Esophagus muscularis mucosa (tissue), 4 donors: ENCODE results near the gene PLEK.

Experiments used
- EP300 ChIP-seq: sonication (generic); formaldehyde crosslinking; IDR thresholded peaks from one replicate; pipeline ENCODE4 v1.6.1; 2017; ENCODE audit warnings: antibody characterized with exemption
- POLR2A ChIP-seq: fragments of 450-650 bp; IDR thresholded peaks from one replicate; pipeline ENCODE4 v1.6.1; 2017; ENCODE audit warnings: antibody characterized with exemption, moderate library complexity, mild to moderate bottlenecking, low read depth
- TF ChIP-seq, protein P1 (sequence below), 3 experiments: fragments of 200-600 bp in 2 of 3; fragments of 450-650 bp in 1 of 3; sonication (generic) in 2 of 3; IDR thresholded peaks; one replicate each; pipeline ENCODE4 v1.5.1; 2017 to 2019; ENCODE audit warnings: antibody characterized with exemption in 3 of 3, mild to moderate bottlenecking in 2 of 3, moderate library complexity in 1 of 3

DNA sequence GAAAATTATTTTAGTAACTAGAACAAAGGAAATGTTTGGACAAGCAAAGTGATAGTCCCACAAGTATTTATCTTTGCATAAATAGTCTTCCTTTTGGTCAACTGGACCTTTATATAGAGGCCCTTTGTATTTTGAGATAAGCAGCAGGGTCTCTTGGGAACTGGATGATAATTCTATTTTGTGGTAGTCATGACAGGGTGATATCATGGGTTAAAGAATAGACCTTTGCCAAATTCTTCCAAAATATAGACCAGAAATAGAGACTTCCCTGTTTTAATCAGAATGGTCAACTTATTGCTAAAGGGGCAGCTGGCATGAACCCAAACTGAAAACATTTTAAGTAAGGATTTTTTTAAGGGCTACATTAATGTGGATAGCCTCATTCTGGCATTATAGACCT, 10.5 kb downstream of the PLEK start:
- TF ChIP-seq, protein P1, sequence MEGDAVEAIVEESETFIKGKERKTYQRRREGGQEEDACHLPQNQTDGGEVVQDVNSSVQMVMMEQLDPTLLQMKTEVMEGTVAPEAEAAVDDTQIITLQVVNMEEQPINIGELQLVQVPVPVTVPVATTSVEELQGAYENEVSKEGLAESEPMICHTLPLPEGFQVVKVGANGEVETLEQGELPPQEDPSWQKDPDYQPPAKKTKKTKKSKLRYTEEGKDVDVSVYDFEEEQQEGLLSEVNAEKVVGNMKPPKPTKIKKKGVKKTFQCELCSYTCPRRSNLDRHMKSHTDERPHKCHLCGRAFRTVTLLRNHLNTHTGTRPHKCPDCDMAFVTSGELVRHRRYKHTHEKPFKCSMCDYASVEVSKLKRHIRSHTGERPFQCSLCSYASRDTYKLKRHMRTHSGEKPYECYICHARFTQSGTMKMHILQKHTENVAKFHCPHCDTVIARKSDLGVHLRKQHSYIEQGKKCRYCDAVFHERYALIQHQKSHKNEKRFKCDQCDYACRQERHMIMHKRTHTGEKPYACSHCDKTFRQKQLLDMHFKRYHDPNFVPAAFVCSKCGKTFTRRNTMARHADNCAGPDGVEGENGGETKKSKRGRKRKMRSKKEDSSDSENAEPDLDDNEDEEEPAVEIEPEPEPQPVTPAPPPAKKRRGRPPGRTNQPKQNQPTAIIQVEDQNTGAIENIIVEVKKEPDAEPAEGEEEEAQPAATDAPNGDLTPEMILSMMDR (IDR thresholded peaks at IDR 0.05) = no peak
- TF ChIP-seq POLR2A (no peak), EP300 (no peak)
